PFSK-1 (cell line): ENCODE data around the gene C19orf85.

Experiments used
- FOXP2 ChIP-seq: optimal IDR thresholded peaks from 2 replicates; pipeline ENCODE3; 2011; ENCODE audit warnings: borderline replicate concordance, control low read depth, inconsistent platforms; ENCODE audit not compliant: insufficient read depth; ENCODE audit errors: extremely low read length, extremely low read depth
- POLR2AphosphoS5 ChIP-seq: IDR thresholded peaks from 2 replicates; pipeline ENCODE4 v1.6.1; 2012; ENCODE audit warnings: low read depth, mild to moderate bottlenecking, control low read depth, low read length, moderate library complexity
- REST ChIP-seq, 2 experiments: IDR thresholded peaks; 2 replicates each; pipeline versions ENCODE4 v1.6.1 to v1.8.0; 2011 to 2012; ENCODE audit warnings: low read depth in 2 of 2, low read length in 2 of 2, control low read depth in 1 of 2, inconsistent platforms in 1 of 2, mild to moderate bottlenecking in 1 of 2, moderate library complexity in 1 of 2; ENCODE audit not compliant: insufficient read depth in 1 of 2
- SIN3A ChIP-seq: IDR thresholded peaks from 2 replicates; pipeline ENCODE4 v1.6.1; 2012; ENCODE audit warnings: mild to moderate bottlenecking, low read length, moderate library complexity, borderline replicate concordance; ENCODE audit not compliant: insufficient read depth
- TAF1 ChIP-seq: IDR thresholded peaks from 2 replicates; pipeline ENCODE4 v1.6.1; 2012; ENCODE audit warnings: low read length, control low read depth, borderline replicate concordance; ENCODE audit not compliant: insufficient read depth

C19orf85 gene

GRCh38 chr19:55465460-55466240, 1.1 kb upstream of the C19orf85 start:
- TF ChIP-seq SIN3A (no peak), REST (IDR thresholded peaks at IDR 0.05; ENCODE audit: insufficient read depth in 1 of 2, low read depth in 2 of 2, low read length in 2 of 2) (no peak), TAF1 (no peak), POLR2AphosphoS5 (no peak), FOXP2 (no peak)

- TF ChIP-seq TAF1 (no peak), SIN3A (no peak), POLR2AphosphoS5 (no peak), FOXP2 (no peak), REST (IDR thresholded peaks at IDR 0.05; ENCODE audit: insufficient read depth in 1 of 2, low read depth in 2 of 2, low read length in 2 of 2) (no peak)
These were observed 401 bp downstream of the C19orf85 start for GRCh38 chr19:55464039-55464661.

- TF ChIP-seq TAF1 (no peak), FOXP2 (no peak), REST (IDR thresholded peaks at IDR 0.05; ENCODE audit: insufficient read depth in 1 of 2, low read depth in 2 of 2, low read length in 2 of 2) (no peak), POLR2AphosphoS5 (no peak), SIN3A (no peak)
These were observed 944 bp downstream of the C19orf85 start for GRCh38 chr19:55463583-55464031.

- no peak for TF ChIP-seq POLR2AphosphoS5
- TF ChIP-seq TAF1: no peak
- TF ChIP-seq SIN3A: no peak
- TF ChIP-seq FOXP2: no peak
- TF ChIP-seq REST (IDR thresholded peaks at IDR 0.05; ENCODE audit: insufficient read depth in 1 of 2, low read depth in 2 of 2, low read length in 2 of 2): no peak
These were observed 1.8 kb downstream of the C19orf85 start for GRCh38 chr19:55462722-55463121.
